H1 (cell line): ENCODE data around the gene C6orf136.

ENCODE experiments used
- BACH1 ChIP-seq: IDR thresholded peaks from 2 replicates; pipeline ENCODE4 v1.6.1; 2012; ENCODE audit warnings: low read length, improper control_type of control experiment
- CHD7 ChIP-seq: fragments of 300-600 bp; sonication (generic); IDR thresholded peaks from 2 replicates; pipeline ENCODE4 v1.7.1; 2012; ENCODE audit warnings: low read length, moderate library complexity, mild to moderate bottlenecking, inconsistent platforms; ENCODE audit not compliant: insufficient replicate concordance
- CTCF ChIP-seq, 3 experiments: IDR thresholded peaks; 1 replicate in 2 of 3; 2 replicates in 1 of 3; pipeline versions ENCODE4 v1.5.1 to v1.6.1; 2011; ENCODE audit warnings: low read length in 3 of 3, mild to moderate bottlenecking in 3 of 3, inconsistent platforms in 2 of 3, low read depth in 1 of 3, moderate library complexity in 1 of 3; ENCODE audit not compliant: insufficient read depth in 1 of 3; ENCODE audit errors: control extremely low read depth in 1 of 3
- EP300 ChIP-seq, 2 experiments: IDR thresholded peaks; 1 replicate in 1 of 2; 2 replicates in 1 of 2; pipeline ENCODE4 v1.6.1; 2011 to 2012; ENCODE audit warnings: low read depth in 2 of 2, low read length in 2 of 2, mild to moderate bottlenecking in 2 of 2, borderline replicate concordance in 1 of 2, inconsistent platforms in 1 of 2, moderate library complexity in 1 of 2
- HDAC2 ChIP-seq, 2 experiments: fragments of 300-600 bp in 1 of 2; sonication (generic) in 1 of 2; IDR thresholded peaks; 2 replicates each; pipeline ENCODE4 v1.6.1; 2011 to 2012; ENCODE audit warnings: low read depth in 2 of 2, low read length in 2 of 2, mild to moderate bottlenecking in 2 of 2, moderate library complexity in 2 of 2, borderline replicate concordance in 1 of 2, inconsistent platforms in 1 of 2
- MAX ChIP-seq: IDR thresholded peaks from 2 replicates; pipeline ENCODE4 v1.6.1; 2012; ENCODE audit warnings: inconsistent platforms
- RBBP5 ChIP-seq: IDR thresholded peaks from 2 replicates; pipeline ENCODE4 v1.7.1; 2012; ENCODE audit warnings: low read depth, mild to moderate bottlenecking, inconsistent platforms, low read length, moderate library complexity, borderline replicate concordance
- TBP ChIP-seq: IDR thresholded peaks from 2 replicates; pipeline ENCODE4 v1.6.1; 2011; ENCODE audit warnings: low read depth, low read length, improper control_type of control experiment
- USF2 ChIP-seq: IDR thresholded peaks from 2 replicates; pipeline ENCODE4 v1.6.1; 2011; ENCODE audit warnings: low read length, improper control_type of control experiment

- TF ChIP-seq CHD7 (no peak), MAX (no peak), EP300 (IDR thresholded peaks at IDR 0.05; ENCODE audit: borderline replicate concordance in 1 of 2, low read depth in 2 of 2, low read length in 2 of 2) (no peak), RBBP5 (no peak), USF2 (no peak), CTCF (IDR thresholded peaks at IDR 0.05; ENCODE audit: control extremely low read depth in 1 of 3, insufficient read depth in 1 of 3, low read depth in 1 of 3, low read length in 3 of 3) (no peak), BACH1 (no peak), TBP (no peak), HDAC2 (IDR thresholded peaks at IDR 0.05; ENCODE audit: borderline replicate concordance in 1 of 2, low read depth in 2 of 2, low read length in 2 of 2) (no peak)
Observed at GRCh38 chr6:30676660-30677285, 29.8 kb downstream of the C6orf136 start.
